Upper lobe of left lung (tissue), 6 donors: ENCODE results near the gene HPSE2. TPM values are rescaled to one million over a fixed set of nuclear protein-coding genes. Genes with fewer than 3 reads are reported as not detected.

ENCODE experiments used
- ATAC-seq, 2 donors: fragments of 200-7000 bp; cut with Tn5 transposase; one replicate each; pipeline ENCODE4 v1.9.1; 2022; ENCODE audit warnings: mild to moderate bottlenecking in 2 of 2, moderate library complexity in 2 of 2; ENCODE audit not compliant: low FRiP score in 2 of 2
- DNase-seq, 2 donors: peaks; one replicate each; pipeline ENCODE4 v3.0.0-alpha.2; 2019 to 2020
- H3K27ac ChIP-seq, 4 donors: fragments of 200-600 bp; sonication (generic); one replicate each; pipeline ENCODE4 v1.5.1; 2016 to 2019
- H3K27me3 ChIP-seq, 4 donors: fragments of 200-600 bp; sonication (generic); one replicate each; pipeline ENCODE4 v1.5.1; 2017 to 2019
- H3K36me3 ChIP-seq, 4 donors: fragments of 200-600 bp; sonication (generic); one replicate each; pipeline ENCODE4 v1.5.1; 2016 to 2019
- H3K4me1 ChIP-seq, 4 donors: fragments of 200-600 bp; sonication (generic); one replicate each; pipeline ENCODE4 v1.5.1; 2018 to 2019
- H3K4me3 ChIP-seq, 4 donors: fragments of 200-600 bp; sonication (generic); one replicate each; pipeline ENCODE4 v1.5.1; 2017 to 2019; ENCODE audit warnings: mild to moderate bottlenecking in 2 of 4, moderate library complexity in 1 of 4
- H3K9me3 ChIP-seq, 4 donors: fragments of 200-600 bp; sonication (generic); one replicate each; pipeline ENCODE4 v1.5.1; 2018 to 2019
- CTCF ChIP-seq, 6 experiments: fragments of 450-650 bp in 4 of 6; fragments of 200-600 bp in 2 of 6; sonication (generic) in 2 of 6; IDR thresholded peaks; one replicate each; pipeline ENCODE4 v1.5.1; 2016 to 2019; ENCODE audit warnings: antibody characterized with exemption in 6 of 6
- EP300 ChIP-seq, 4 donors: sonication (generic); formaldehyde crosslinking; IDR thresholded peaks; one replicate each; pipeline ENCODE4 v1.5.1; 2017; ENCODE audit warnings: antibody characterized with exemption in 4 of 4, control low read depth in 2 of 4
- POLR2A ChIP-seq, 4 donors: fragments of 450-650 bp; IDR thresholded peaks; one replicate each; pipeline ENCODE4 v1.5.1; 2016 to 2017; ENCODE audit warnings: antibody characterized with exemption in 4 of 4, mild to moderate bottlenecking in 2 of 4
- POLR2AphosphoS5 ChIP-seq, 2 donors: sonication (generic); formaldehyde crosslinking; IDR thresholded peaks; one replicate each; pipeline ENCODE4 v1.5.1; 2017; ENCODE audit warnings: antibody characterized with exemption in 2 of 2
- WGBS, 2 donors: methylation state at CpG; one replicate each; pipeline ENCODE4 v1.1.5; 2017 to 2018; 5-methylcytosine and 5-hydroxymethylcytosine counted together
- total RNA-seq, 6 donors: library from RNA; depleted of rRNA in 4 of 6; stranded (reverse); fragments of >200 nt in 4 of 6; gene quantifications; one replicate each; pipeline versions ENCODE4 v1.1.0 to v1.2.1, GENCODE V29; 2016 to 2021
- donor health status: DM: no; HTN: no; CAD: no; lungs with moderate emphysema.
- donor health status: DM: no; HTN: yes; CAD: no; lungs with severe emphysema.

Gene HPSE2
- total RNA-seq, 6 donors from 2014 or later: 0.15 to 1.1 (median 0.91) TPM; not detected in 1

- Histone ChIP-seq H3K4me1 (no peaks in the 10 kb centered on the region), H3K27ac (no peak overlapping the region), H3K27me3 (no peaks in the 10 kb centered on the region), H3K4me3 (no peak overlapping the region), H3K36me3 (no peaks in the 10 kb centered on the region), H3K9me3 (peaks cover 0 to 2% (median 0%) of the 10 kb centered on the region in 4 donors)
- ATAC-seq (no peak), DNase-seq (no peak)
- WGBS, 2 donors: 44 to 70% methylated on average over 1 of the region's 1 CpG
- TF ChIP-seq CTCF (IDR thresholded peaks at IDR 0.05) (peak in 1 of 6 experiments; percentile 26), EP300 (IDR thresholded peaks at IDR 0.05) (no peak), POLR2A (IDR thresholded peaks at IDR 0.05) (no peak), POLR2AphosphoS5 (IDR thresholded peaks at IDR 0.05) (no peak)
Measured at GRCh38 chr10:98748298-98748697, 487.4 kb downstream of the HPSE2 start.

- ATAC-seq (no peak), DNase-seq (no peak)
- Histone ChIP-seq H3K4me1 (no peaks in the 10 kb centered on the region), H3K36me3 (no peaks in the 10 kb centered on the region), H3K27ac (no peak overlapping the region), H3K4me3 (no peak overlapping the region), H3K9me3 (no peaks in the 10 kb centered on the region), H3K27me3 (no peaks in the 10 kb centered on the region)
- TF ChIP-seq EP300 (IDR thresholded peaks at IDR 0.05): no peak
- TF ChIP-seq POLR2AphosphoS5 (IDR thresholded peaks at IDR 0.05): no peak
- no peak for TF ChIP-seq CTCF (IDR thresholded peaks at IDR 0.05)
- no peak for TF ChIP-seq POLR2A (IDR thresholded peaks at IDR 0.05)
- WGBS, 2 donors: 90 to 100% methylated on average over 2 of the region's 2 CpGs
Measured at GRCh38 chr10:98745645-98746044, 490.0 kb downstream of the HPSE2 start.

- H3K36me3 ChIP-seq: no peaks in the 10 kb centered on the region
- ATAC-seq (no peak), DNase-seq (no peak)
- no peak overlapping the region for H3K27ac ChIP-seq
- H3K4me3 ChIP-seq: no peak overlapping the region
- TF ChIP-seq CTCF (IDR thresholded peaks at IDR 0.05) (no peak), POLR2AphosphoS5 (IDR thresholded peaks at IDR 0.05) (no peak), POLR2A (IDR thresholded peaks at IDR 0.05) (no peak), EP300 (IDR thresholded peaks at IDR 0.05) (no peak)
- no peaks in the 10 kb centered on the region for H3K9me3 ChIP-seq
- no peaks in the 10 kb centered on the region for H3K4me1 ChIP-seq
- H3K27me3 ChIP-seq: no peaks in the 10 kb centered on the region
- 49 to 62% methylated on average over 1 of the region's 1 CpG for WGBS, 2 donors
Measured at GRCh38 chr10:98720551-98720950, 515.1 kb downstream of the HPSE2 start.

GRCh38 chr10:98713586-98713985 lies 522.1 kb downstream of the HPSE2 start:
- ATAC-seq (no peak), DNase-seq (no peak)
- WGBS, 2 donors: 90% methylated on average over 1 of the region's 1 CpG
- Histone ChIP-seq H3K27me3 (no peaks in the 10 kb centered on the region), H3K27ac (no peak overlapping the region), H3K4me3 (no peak overlapping the region), H3K36me3 (no peaks in the 10 kb centered on the region), H3K9me3 (no peaks in the 10 kb centered on the region), H3K4me1 (no peaks in the 10 kb centered on the region)
- no peak for TF ChIP-seq CTCF (IDR thresholded peaks at IDR 0.05)

GRCh38 chr10:98696516-98696915 lies 539.1 kb downstream of the HPSE2 start:
- ATAC-seq: no peak
- 33 to 59% methylated on average over 2 to 5 of the region's 5 CpGs for WGBS, 2 donors
- no peak for DNase-seq
- Histone ChIP-seq H3K36me3 (no peaks in the 10 kb centered on the region), H3K4me1 (peaks cover 0 to 6% (median 0%) of the 10 kb centered on the region in 4 donors), H3K4me3 (no peak overlapping the region), H3K27ac (no peak overlapping the region), H3K27me3 (no peaks in the 10 kb centered on the region), H3K9me3 (no peaks in the 10 kb centered on the region)
- TF ChIP-seq CTCF (IDR thresholded peaks at IDR 0.05): no peak
- TF ChIP-seq EP300 (IDR thresholded peaks at IDR 0.05): no peak
- TF ChIP-seq POLR2A (IDR thresholded peaks at IDR 0.05): no peak
- TF ChIP-seq POLR2AphosphoS5 (IDR thresholded peaks at IDR 0.05): no peak
